ENCODE results near the gene CASP14.

DNA sequence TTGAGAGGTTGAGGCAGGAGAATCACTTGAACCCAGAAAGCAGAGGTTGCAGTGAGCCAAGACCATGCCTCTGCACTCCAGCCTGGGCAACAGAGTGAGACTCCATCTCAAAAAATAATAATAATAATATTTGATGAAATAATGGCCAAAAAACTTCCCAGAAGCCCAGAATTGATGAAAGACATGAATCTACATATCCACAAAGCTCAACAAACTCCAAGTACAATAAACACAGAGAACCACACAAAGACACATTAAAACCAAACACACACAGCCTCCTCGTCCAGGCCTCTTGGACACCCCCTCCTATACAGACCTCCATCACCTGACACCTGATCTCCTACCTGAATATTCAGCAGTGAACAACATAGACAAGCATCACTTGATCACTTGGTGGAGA lies 54.7 kb downstream of the CASP14 start:
- TF ChIP-seq, protein P1, sequence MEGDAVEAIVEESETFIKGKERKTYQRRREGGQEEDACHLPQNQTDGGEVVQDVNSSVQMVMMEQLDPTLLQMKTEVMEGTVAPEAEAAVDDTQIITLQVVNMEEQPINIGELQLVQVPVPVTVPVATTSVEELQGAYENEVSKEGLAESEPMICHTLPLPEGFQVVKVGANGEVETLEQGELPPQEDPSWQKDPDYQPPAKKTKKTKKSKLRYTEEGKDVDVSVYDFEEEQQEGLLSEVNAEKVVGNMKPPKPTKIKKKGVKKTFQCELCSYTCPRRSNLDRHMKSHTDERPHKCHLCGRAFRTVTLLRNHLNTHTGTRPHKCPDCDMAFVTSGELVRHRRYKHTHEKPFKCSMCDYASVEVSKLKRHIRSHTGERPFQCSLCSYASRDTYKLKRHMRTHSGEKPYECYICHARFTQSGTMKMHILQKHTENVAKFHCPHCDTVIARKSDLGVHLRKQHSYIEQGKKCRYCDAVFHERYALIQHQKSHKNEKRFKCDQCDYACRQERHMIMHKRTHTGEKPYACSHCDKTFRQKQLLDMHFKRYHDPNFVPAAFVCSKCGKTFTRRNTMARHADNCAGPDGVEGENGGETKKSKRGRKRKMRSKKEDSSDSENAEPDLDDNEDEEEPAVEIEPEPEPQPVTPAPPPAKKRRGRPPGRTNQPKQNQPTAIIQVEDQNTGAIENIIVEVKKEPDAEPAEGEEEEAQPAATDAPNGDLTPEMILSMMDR (IDR thresholded peaks at IDR 0.05), result no peak
- TF ChIP-seq POLR2A (IDR thresholded peaks at IDR 0.05), result no peak

Measured in lower leg skin (tissue), 3 donors.